ENCODE measurements around the gene LRMDA.

LRMDA gene

GRCh38 chr10:76333796-76334195 is 902.4 kb downstream of the LRMDA start:
- no peak for TF ChIP-seq CTCF (IDR thresholded peaks at IDR 0.05)

- no peak for TF ChIP-seq CTCF (IDR thresholded peaks at IDR 0.05)
Measured at GRCh38 chr10:76334255-76334654, 902.8 kb downstream of the LRMDA start.

GRCh38 chr10:76336213-76336963 is 905.0 kb downstream of the LRMDA start:
- TF ChIP-seq CTCF (IDR thresholded peaks at IDR 0.05): no peak

GRCh38 chr10:76337641-76338040 is 906.2 kb downstream of the LRMDA start:
- no peak for TF ChIP-seq CTCF (IDR thresholded peaks at IDR 0.05)

- no peak for TF ChIP-seq CTCF (IDR thresholded peaks at IDR 0.05)
Measured at GRCh38 chr10:76338187-76338586, 906.8 kb downstream of the LRMDA start.

GRCh38 chr10:76341740-76342139 is 910.3 kb downstream of the LRMDA start:
- TF ChIP-seq CTCF (IDR thresholded peaks at IDR 0.05): no peak

GRCh38 chr10:76342996-76343395 is 911.6 kb downstream of the LRMDA start:
- no peak for TF ChIP-seq CTCF (IDR thresholded peaks at IDR 0.05)

GRCh38 chr10:76347832-76348231 is 916.4 kb downstream of the LRMDA start:
- TF ChIP-seq CTCF (IDR thresholded peaks at IDR 0.05): no peak
